SK-N-DZ (cell line): ENCODE results near the gene MYLK2.

ENCODE experiments used
- DNase-seq: peaks from one replicate; pipeline ENCODE4 v3.0.0-alpha.2; 2015; ENCODE audit warnings: low spot score
- small RNA-seq, 2 experiments: library from RNA; depleted of rRNA; stranded (forward); fragments of <200 nt; gene quantifications; one replicate each; pipeline ENCODE3, GENCODE V24; 2014

MYLK2 gene

DNA sequence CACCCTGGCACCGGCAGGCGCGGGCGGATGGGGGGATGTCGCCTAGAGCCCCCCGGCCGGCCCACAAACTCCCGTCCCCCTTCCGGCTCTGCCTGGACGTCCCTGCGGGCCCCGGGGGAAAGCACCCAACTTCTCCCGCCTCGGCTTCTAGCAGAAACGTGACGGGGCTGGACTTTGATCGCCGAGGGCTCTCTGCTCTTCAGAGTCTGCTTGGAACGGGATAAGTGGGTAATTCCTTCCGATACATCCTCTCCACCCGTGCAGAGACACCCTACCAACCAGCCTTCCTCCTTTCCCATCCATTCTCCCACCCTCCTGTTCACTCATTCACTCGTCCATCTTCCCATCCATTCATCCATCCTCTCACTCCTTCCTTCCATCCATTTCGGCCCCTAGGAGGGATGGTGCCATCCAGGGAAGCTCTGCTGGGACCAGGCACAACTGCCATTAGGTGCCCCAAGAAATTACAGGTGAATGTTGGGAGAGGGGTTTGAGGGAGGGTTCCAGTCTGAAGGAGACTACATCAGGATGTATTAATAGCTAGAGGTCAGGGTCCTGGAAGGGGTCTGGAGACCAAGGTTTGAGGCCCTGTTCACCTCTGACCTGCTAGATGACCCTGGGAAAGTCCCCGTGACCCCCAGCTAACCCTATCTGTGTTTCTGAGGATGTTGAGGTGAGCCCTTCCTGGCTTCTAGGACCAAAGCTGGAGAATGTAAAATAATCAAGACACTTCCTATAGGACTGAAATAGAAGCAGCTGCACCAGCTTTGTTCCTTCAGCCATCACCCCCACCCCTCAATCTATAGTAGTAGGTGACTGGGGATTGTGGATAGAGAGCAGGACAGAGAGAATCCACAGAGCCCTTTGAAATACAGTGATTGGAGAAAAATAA is 51.8 kb downstream of the MYLK2 start:
- DNase-seq, result no peak

DNA sequence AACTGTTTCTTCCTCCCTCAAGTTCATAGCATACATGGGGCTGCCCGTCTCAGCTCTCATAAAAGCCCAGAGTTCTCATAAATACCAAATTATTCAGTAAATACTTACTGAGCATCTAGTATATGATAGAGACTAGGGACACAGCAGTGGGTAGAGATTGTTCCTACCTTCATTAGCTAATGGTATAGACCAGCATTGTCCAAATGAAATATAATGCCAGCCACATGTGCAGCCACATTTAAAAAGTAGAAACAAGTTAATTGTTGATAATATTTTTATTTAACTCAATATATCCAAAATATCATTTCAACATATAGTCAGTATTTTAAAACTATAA is 52.4 kb downstream of the MYLK2 start:
- no peak for DNase-seq

DNA sequence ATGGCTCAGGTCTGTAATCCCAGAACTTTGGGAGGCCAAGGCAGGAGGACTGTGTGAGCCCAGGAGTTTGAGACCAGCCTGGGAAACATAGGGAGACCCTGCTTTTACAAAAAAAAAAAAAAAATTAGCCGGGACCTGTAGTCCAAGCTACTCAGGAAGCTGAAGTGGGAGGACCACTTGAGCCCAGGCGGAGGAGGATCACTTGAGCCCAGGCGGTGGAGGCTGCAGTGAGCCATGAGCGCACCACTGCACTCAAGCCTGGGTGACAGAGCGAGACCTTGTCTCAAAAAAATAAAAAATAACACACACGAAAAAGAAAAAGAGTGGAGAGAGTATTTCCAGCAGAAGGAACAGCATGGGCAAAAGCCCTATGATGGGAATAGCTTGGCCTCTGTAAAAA is 53.2 kb downstream of the MYLK2 start:
- DNase-seq, result no peak

DNA sequence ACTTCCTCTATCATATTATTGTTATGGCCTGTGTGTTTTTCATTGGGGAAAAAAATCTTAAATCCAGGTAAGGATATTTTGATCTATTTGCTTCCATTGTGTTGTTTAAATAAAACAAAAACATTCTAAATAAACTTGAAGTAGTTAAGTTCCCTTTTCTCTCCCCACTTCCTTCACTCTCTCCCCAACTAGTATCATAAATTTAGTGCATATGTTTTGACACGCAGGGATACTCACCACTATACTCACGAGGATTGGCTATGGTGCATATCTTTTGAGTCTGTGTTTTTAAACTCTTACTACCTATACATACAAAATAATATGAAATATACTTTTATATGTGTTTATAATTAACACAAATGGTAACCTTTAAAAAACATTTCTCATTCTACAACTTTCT is 56.5 kb downstream of the MYLK2 start:
- DNase-seq, result no peak

DNA sequence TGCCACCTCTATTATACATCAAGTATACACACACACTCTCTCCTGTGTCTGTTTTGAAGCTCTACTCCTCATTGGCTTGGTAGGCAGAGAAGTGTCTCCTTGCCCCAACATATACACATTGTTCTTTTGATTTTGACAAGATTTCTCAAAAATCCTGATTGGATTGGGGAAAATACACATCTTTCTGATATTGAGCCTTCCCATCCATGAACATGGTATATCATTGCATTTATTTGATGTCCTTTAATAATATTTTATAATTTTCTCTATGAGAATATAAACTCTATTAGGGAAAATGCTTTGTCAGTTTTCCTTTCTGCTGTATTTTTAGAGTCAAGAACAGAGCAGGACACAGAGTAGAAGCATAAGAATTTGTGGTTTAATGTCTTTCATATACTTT is 58.5 kb downstream of the MYLK2 start:
- no peak for DNase-seq

DNA sequence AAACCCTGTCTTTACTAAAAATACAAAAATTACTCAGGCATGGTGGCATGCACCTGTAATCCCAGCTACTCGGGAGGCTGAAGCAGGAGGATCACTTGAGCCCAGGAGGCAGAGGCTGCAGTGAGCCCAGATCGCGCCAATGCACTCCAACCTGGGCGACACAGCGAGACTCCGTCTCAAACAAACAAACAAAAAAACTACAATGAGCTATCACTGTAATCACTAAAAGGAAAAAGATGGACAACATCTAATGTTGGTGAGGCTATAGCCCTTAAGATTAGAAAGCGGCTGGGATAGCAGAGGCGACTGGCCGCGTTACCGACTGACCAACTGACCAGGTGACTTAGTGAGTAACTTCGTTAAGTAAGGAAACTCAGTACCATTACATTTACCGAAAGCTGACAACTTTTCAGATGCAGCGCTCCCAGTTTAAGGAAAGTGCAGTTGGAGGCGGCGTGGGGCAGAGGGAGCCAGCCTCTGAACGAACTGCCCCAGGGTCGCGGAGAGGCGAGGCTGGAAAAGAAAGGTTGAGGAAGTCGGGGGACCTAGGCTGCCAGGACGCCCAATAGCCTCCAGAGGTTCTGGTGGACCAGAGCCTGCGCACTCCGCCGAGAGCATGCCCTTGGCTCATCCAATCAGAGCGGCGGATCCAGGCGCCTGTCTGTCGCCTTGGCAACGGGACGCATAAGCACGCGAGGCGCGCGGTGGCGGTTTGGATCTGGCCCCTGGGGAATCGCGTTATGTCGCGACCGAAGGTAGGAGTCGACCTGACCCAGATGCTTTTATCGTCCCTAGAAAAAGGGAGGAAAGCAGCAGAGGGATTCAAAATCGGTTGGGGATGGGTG is 60.2 kb downstream of the MYLK2 start:
- DNase-seq, result peak; percentile 94

DNA sequence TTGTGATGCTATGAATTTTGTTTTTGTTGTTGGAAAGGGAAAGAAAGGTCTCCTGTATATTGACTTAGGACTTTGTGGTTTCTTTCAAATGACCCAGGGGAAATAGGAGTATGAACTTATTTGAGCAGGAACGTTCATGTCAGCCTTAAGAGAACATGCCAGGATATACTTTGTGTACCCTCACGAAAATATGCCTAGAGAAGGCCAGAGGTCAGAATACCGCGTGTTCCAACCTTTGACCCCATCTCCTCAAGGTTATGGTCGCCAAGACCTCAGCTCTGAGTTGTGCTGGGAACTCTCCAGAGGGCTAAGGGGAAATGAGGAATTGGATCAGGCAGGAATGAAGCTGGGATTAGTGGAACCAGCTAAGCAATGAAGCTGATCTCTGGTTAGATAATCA is 62.8 kb downstream of the MYLK2 start:
- no peak for DNase-seq

DNA sequence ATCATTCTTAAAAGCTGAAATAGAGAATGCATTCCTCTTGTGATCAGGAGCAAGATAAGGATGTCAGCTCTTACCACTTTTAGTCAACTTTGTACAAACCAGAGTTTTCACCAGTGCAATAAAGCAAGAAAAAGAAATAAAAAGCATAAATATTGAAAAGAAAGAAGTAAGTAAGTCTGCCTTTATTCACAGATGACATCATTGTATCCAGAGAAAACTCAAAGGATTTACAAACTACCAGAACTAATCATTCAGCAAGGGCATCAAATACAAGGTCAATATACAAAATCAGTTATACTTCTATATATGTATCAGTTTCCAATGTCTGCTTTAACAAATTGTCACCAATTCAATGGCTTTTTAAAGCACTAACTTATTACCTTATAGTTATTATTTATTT is 64.7 kb downstream of the MYLK2 start:
- DNase-seq, result no peak

Small RNA genes within 50 kb of the gene (small RNA-seq; reads per million reads assigned to genes)
- 0 reads per million in 2 experiments for gene AL160175.1
